NCI-H526 (cell line): ENCODE data around the gene STUB1.
A peak's percentile ranks its signal among the peaks of the same experiment; 100 is the strongest.

Experiments
- DNase-seq, 2 experiments: peaks; one replicate each; lab custom pipeline; 2025; lab: John Stamatoyannopoulos, UW

STUB1 gene

GRCh38 chr16:725041-725376 is 44.8 kb downstream of the STUB1 start:
- no peak for DNase-seq

- DNase-seq: no peak
These were observed 45.4 kb downstream of the STUB1 start for GRCh38 chr16:725463-726187.

GRCh38 chr16:726188-726437 is 45.9 kb downstream of the STUB1 start:
- no peak for DNase-seq

- peak; percentile 26 to 90 for DNase-seq
These were observed 46.5 kb downstream of the STUB1 start, which contains the start of the genes CCDC78 and HAGHL for GRCh38 chr16:726438-727290. CCDC78 (minus strand) TSS chr16:726443; CDS start chr16:726367, 76 bp downstream. HAGHL (plus strand) TSS chr16:727106; CDS start chr16:727510, 404 bp downstream.

- DNase-seq: no peak
These were observed 47.2 kb downstream of the STUB1 start for GRCh38 chr16:727291-727977.

- peak; percentile 32 to 85 for DNase-seq
These were observed 48.1 kb downstream of the STUB1 start for GRCh38 chr16:728131-728889.

GRCh38 chr16:728890-729744 is 48.9 kb downstream of the STUB1 start:
- DNase-seq: peak in 1 of 2 experiments; percentile 45

GRCh38 chr16:729768-730665 is 49.8 kb downstream of the STUB1 start:
- no peak for DNase-seq

GRCh38 chr16:730666-731509 is 50.7 kb downstream of the STUB1 start:
- no peak for DNase-seq

- no peak for DNase-seq
These were observed 52.1 kb downstream of the STUB1 start for GRCh38 chr16:732332-732731.
